GM12873 (cell line): ENCODE results near the gene ARRB2.

ENCODE experiments used
- CTCF ChIP-seq: IDR thresholded peaks from 2 replicates; pipeline ENCODE4 v1.5.1; 2012; ENCODE audit warnings: low read depth, mild to moderate bottlenecking, moderate library complexity, low read length, control low read depth; ENCODE audit not compliant: insufficient read depth; ENCODE audit errors: missing control alignments

The ARRB2 gene

GRCh38 chr17:4717791-4718190 is 7.4 kb downstream of the ARRB2 start:
- TF ChIP-seq CTCF: no peak

DNA sequence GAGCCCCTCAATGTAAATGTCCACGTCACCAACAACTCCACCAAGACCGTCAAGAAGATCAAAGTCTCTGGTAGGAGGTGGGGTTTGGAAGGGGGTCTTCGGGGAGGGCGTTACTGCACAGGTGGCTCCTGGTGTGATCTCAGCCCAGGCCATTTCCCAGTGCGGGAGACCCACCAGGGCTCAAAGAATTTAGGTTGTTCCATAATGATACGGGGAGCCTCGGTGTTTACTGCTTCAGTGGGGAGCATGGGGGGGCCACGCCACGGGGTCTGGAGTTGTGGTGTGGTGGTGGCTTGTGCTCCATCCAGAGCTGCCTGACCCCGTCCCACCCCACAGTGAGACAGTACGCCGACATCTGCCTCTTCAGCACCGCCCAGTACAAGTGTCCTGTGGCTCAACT is 7.8 kb downstream of the ARRB2 start:
- TF ChIP-seq CTCF: no peak

DNA sequence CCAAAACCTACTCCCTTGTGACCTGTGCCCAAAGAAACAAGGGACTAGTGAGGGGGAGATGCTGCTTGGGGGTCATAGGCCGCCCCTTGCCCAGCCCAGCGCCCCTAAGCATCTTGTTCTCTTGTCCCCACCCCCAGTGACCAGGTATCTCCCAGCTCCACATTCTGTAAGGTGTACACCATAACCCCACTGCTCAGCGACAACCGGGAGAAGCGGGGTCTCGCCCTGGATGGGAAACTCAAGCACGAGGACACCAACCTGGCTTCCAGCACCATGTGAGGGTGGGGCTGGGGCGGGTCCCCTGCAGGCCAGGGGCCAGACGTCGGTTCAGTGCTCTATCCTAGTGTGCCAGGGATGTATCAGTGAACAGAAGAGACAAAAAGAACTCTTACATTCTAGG is 8.7 kb downstream of the ARRB2 start:
- no peak for TF ChIP-seq CTCF

DNA sequence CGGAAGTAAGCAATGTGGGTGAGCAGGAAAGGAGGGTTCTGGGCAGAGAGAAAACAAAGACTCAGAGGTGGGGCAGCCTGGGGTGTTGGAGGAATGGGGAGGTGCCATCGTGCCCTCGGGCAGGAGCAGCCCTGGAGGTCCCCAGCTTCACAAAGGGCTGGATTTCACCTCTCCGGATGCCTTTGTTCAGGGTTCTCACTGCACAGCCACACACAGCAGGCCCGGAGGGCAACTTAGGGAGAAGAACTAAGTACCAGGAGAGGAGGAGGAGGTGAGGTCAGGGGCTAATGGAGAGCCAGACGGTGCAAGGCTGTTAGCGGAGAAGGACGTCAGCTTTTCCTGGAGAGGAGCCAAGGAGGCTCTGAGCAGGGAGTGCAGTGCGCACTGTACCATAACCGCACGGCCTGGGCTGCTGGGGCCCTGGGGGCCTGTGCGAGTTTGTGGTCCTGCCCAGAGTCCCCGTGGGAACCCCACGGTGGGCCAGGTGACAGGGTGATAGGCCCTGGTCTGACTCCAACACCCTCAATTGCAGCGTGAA is 9.3 kb downstream of the ARRB2 start:
- TF ChIP-seq CTCF: no peak

DNA sequence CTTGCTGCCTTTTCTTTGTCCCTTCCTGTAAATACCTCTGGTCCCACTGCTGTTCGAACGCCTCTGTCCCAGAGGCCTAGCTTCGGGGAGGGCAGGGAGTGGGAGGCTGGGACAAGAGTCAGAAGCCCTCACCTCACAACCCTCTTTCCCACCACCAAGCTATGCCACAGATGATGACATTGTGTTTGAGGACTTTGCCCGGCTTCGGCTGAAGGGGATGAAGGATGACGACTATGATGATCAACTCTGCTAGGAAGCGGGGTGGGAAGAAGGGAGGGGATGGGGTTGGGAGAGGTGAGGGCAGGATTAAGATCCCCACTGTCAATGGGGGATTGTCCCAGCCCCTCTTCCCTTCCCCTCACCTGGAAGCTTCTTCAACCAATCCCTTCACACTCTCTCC is 10.4 kb downstream of the ARRB2 start:
- TF ChIP-seq CTCF: no peak

DNA sequence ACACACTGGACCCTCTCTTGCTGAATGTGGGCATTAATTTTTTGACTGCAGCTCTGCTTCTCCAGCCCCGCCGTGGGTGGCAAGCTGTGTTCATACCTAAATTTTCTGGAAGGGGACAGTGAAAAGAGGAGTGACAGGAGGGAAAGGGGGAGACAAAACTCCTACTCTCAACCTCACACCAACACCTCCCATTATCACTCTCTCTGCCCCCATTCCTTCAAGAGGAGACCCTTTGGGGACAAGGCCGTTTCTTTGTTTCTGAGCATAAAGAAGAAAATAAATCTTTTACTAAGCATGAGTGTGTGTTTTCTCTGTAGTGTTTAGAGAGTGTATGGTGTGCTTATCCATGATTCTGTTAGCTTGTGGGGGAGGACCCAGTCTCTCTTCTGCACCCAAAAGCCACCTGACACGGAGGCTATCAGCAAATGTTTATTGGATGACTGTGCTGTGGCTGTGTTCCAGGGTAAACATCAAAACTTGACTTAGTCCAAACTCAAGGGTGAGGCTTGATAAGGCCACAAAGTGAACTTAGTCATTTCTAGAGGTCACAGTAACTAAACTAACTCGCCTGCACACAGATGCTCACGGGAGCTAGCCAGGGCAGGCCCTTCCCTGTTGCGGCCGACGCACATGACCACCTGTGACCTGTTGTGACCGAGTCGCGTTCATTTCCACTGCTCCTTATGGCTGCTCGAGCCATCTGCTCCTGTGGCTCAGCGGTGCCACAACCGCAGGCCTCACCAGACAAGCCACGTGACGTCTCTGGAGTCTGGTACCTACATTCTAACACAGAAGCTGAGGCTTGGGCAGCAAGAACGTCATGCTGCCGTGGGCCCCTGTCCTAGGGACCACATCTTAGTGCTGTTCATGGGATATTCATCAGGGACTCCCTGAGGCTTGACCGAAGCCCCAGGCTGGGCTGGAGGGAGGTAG is 11.0 kb downstream of the ARRB2 start:
- TF ChIP-seq CTCF: no peak

GRCh38 chr17:4722678-4723240 is 12.3 kb downstream of the ARRB2 start:
- no peak for TF ChIP-seq CTCF
